ENCODE data around the gene ZSCAN29.
"Not testable (repeated sequence)": the region's sequence is repeated elsewhere in the genome, so short reads cannot be mapped to it uniquely, and the experiment has no call there.

ZSCAN29 gene

DNA sequence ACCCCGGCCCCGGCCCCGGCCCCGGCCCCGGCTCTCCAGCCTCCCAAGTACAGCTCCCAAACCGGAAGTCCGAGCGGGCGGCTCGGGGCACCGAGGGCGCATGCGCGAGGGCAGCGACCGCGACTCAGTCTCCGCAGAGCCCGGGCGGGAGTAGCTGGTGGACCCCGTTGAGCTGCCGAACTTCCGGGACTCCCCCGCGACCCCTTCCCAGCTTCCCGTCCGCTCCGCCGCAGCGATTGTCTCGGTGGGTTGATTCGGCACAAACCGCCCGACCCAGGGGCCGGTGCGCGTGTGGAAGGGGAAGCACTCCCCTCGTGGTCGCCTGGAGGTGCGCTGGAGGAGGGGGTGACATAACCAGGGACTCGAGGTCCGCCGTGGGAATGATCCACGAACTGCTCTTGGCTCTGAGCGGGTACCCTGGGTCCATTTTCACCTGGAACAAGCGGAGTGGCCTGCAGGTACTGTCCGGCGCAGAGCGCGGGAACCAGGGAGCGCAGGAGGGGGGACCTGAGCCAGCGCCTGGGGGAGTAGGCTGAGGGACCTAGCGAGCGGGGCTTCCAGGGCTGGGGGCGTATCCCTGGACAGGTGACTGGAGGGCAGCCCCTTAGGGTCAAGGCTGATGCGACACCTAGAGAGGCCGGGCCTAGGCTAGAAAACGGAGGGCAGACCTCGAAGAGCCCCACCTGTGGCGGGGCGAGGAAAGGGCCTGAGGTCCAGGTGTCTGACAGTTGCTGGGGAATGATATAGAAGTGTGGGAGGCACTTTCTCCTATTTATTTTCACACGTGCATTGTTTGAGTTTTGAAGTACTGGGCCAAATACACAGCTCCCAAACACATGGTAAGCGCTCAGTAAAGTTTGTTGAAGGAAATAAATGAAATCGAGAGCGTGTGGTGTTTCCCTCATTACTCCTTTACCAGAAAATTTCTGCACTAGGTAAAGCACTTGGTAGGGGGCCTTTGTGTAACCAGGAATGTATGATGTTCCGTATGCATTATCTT lies at the start of gene ZSCAN29, which contains the start of gene TUBGCP4:
ZSCAN29 (minus strand) TSS at position 69 of the 1,000 bp plus-strand sequence. CDS start 1,130 bp downstream, outside the sequence.
TUBGCP4 (plus strand) TSS at position 127 of the 1,000 bp plus-strand sequence; CDS start at position 381, 254 bp downstream.
- peak; percentile 77 for DNase-seq

DNA sequence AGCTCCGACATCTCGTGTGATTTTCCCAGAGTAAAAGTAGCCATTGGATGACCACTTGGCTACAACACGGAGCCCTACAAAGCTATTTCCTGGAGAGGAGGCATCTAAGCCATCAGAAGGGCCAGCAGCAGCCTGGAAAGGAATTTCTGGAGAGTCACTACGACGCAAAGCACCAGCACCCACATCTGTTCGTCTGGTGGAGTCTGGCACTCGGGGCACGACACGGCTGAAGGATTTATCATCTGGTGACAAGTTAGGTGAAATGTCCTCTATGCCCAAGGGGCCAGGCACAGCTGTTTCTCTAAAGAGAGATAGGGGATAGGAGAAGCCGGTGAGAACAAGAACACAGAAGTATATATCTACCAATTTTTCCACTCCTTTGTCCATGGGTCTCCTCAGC lies 49.6 kb upstream of the ZSCAN29 start:
- no peak for DNase-seq

DNA sequence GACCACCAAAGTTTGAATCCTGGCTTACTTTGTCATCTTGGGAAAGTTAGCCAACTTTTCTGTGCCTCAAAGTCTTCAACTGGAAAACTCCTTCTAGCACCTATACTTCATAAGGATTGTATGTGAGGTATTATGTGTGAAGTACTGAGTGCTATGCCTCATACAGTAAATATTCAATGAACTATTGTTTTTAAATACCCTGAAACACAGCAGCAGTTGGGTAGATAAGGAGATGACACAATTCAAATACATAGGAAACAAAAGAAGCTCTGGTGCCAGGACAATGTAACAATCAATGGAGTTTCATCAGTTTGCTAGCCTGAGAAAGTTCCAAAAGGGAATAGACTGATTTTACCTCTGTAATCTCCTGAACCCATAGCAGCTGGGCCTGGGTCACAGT lies 43.4 kb upstream of the ZSCAN29 start:
- no peak for DNase-seq

DNA sequence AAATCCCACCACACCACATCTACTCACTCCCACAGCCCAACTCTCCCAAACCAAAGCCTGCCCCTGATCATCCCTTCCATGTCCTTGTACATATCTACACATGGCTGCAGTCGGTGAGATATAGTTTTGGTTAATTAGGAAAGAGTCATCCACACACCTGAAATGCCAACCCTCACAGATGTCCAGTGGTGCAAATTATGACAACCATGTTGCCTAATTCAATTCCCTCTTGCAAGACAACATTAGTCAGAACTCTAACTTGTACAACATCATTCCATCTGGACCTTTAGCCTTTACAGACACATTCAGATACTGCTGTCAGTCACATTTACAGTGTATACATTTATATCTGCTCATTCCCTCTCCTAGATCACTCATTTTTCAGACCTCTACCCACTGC lies 41.3 kb upstream of the ZSCAN29 start:
- DNase-seq, result no peak

DNA sequence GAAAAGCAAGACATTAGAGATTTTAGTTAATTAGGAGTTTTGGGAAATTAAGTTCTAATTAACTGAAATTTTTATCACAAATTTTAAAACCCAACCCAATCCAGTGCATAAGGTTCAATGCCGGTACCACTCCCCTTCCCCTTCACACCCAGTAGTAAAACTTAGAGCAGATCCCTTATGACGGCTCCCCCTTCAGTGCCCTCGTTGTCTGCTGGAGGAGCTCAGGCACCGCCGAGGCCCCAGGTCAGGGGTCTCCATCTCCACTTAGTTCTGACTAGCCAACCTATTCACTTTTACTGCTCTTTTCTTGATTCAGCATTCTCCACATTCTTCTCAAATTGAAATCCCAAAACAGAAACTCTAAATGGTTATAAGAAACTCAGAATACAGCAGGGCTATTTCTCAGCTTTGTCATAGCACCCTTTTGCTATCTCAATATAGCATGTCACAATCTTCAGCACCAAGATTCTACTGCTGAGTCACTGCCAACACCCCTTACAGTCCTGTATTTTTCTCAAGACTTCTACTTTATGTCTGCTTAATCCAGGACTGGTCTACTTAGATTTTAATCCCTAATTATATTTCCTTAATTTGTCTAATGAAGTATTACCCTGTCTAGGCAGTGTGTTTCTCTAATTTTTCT lies 39.9 kb upstream of the ZSCAN29 start:
- DNase-seq, result no peak

DNA sequence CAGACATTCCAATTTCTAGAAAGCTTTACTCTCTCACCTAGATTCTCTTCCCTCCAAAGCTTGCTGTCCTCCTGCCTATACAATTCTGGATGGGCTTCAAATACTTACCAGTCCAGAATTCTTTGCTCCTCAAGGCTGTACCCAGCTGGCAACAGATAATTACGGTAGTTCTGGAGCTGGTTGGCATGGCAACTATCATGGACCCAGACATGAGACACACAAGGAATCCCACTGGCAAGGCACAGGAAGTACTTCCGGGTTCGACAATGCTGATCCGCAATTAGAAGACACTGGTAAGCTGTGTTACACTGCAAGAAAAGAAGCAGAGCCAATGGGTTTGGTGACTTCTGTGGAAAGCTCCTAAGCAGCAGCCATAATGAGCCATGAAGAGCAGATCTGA lies 37.9 kb upstream of the ZSCAN29 start:
- no peak for DNase-seq

DNA sequence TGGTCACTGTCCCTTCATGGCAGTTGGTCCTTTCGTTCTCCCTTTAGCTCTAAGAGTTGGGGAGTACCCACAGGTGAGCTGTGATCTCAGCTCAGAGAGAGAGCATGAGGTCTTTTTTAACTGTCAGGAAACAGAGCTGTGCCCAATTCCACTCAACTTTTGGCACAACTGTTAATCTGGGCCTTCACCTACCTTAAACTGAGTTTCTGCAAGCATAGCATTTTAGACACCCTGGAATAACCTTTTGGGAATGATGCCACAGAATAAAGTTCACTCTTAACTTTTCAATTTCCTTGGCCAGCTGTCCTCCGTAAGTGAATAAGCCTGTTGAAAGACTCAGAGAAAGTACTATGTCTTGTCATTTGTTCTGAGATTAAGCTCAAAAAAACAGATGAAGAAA lies 36.0 kb upstream of the ZSCAN29 start:
- DNase-seq, result no peak

DNA sequence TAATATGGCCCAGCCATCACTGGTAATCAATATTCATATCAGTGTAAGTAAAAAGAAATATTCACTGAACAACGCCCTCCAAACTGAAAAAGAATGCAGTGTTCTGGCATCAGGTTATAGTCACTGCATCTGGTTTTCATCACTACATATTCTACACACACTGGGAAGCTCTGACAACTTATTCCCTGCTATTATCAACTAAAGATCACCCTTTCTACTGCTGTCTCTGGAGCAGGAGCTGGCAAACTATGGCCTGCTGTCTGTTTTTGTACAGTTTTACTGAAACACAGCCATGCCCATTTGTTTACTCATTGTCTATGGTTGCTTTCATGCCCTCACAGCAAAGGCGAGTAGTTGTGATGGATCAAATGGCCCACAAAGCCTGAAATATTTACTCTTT lies 35.3 kb upstream of the ZSCAN29 start:
- DNase-seq, result no peak

DNA sequence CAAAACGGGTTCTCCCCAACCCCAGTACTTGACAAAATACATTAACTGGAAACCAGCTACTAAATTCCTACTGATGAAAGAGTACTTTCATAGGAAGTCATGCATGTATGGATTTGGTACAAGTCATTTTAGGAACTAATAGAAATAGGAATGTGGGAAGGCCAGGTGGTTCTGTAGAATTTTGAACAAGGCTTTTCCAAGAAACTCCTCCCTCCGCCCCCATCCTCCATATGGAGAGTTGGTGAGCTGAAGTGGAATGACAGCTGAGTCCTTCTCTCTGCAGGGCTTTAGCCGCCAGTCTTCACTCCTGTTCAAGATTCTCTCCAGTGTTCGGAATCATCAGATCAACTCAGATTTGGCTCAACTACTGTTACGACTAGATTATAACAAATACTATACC lies 33.3 kb upstream of the ZSCAN29 start:
- no peak for DNase-seq

DNA sequence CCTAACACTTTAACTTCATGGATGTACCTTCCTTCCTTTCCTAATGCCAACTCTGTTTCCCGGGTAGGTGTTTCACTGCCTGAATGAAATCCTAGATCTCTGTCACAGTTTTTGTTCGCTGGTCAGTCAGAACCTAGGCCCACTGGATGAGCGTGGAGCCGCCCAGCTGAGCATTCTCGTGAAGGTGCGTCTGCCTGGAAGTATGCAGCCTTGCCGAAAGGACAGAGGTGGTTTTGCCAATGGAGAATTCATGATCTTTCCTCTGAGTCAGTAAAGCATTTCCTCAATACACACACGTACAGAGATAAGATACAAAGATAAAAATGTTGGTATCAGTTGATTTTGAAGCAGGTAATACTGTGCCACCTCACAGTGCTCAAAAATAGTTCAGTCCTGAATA lies 32.8 kb upstream of the ZSCAN29 start:
- no peak for DNase-seq

DNA sequence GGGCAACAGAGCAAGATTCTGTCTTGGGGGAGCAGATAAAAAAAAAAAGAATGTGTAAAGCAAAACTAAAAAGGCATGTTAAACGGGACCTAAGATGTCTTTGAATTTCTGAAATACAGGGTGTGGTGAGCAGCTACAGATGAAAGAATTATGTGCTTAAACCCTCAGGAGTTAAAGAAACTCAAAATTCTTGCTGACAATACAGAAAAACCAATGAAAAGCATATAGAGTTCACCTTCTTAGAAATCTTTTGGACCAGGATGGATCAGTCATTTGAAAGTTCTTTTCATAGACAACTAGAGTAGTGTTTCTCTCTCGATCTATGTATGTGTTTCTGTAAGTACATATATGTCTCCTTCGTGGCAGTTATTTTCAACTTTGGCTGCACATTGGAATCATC lies 31.4 kb upstream of the ZSCAN29 start:
- no peak for DNase-seq

DNA sequence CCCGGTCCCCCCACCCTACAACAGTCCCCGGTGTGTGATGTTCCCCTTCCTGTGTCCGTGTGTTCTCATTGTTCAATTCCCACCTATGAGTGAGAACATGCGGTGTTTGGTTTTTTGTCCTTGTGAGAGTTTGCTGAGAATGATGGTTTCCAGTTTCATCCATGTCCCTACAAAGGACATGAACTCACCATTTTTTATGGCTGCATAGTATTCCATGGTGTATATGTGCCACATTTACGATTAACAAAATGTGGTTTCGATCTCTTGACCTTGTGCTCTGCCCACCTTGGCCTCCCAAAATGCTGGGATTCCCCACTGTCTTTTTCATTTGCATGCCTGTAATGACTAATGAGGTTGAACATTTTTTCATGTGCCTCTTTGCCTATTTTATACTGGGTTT lies 22.7 kb upstream of the ZSCAN29 start:
- not testable (repeated sequence) for DNase-seq

DNA sequence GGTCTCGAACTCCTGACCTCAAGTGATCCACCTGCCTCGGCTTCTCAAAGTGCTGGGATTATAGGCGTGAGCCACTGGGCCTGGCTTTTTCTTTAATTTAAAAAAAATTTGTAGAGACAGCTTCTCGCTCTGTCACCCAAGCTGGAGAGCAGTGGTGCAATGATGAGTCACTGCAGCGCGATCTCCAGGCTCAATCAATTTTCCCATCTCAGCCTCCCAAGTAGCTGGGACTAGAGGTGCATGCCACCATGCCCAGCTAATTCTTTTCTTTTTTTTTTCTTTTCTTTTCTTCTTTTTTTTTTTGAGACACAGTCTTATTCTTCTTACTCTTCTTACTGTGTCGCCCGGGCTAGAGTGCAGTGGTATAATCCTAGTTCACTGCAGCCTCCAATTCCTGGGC lies 19.9 kb upstream of the ZSCAN29 start:
- no peak for DNase-seq

DNA sequence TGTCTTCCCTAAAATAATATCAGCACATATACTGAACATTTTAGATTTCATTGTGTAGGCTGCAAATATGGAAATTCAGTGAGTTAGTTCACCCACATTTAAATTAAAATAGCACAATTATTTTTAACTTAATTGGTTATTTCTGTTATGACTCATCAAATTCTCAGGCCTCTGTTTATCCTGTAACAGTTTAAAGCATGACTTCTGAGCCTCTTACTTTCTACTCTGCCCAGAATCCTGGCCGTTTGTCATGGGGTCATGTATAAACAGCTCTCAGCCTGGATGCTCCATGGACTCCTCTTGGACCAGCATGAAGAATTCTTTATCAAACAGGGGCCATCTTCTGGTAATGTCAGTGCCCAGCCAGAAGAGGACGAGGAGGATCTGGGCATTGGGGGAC lies 12.2 kb upstream of the ZSCAN29 start:
- DNase-seq, result no peak

DNA sequence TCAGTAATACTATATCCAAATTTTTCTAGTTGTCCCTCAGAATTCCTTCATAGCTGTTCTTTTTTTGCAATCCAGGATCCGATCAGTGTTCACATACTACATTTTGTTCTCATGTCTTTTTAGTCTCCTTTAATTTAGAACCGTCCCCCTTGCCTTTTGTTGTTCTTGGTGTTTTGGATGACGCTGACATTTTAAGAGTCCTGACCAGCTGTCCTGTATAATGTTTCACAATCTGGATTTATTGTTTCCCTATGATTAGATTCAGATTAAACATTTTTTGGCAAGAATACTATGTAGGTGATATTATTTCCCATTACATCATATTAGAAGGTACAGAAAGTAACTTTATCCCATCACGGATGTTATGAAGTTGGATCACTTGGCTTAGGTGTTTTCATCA lies 11.5 kb upstream of the ZSCAN29 start:
- DNase-seq, result no peak

DNA sequence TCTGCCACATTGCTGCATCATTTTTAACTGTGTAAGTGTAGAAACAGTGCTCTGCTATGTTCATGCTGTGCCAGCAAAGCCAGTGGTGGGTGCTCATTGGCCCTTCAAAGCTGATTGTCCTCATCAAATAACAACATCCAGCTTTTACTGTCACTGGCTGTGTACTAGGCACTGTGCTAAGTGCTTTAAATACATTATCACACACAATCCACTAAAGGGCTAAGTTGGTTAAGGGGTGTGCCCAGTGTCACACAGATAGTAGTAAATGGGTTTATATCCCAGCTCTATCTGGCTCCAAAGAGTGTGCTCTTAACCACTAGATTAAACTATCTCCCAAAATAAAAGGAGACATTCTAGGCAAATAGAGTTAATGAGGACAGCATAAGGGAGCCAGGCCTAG lies 7.8 kb upstream of the ZSCAN29 start:
- no peak for DNase-seq

DNA sequence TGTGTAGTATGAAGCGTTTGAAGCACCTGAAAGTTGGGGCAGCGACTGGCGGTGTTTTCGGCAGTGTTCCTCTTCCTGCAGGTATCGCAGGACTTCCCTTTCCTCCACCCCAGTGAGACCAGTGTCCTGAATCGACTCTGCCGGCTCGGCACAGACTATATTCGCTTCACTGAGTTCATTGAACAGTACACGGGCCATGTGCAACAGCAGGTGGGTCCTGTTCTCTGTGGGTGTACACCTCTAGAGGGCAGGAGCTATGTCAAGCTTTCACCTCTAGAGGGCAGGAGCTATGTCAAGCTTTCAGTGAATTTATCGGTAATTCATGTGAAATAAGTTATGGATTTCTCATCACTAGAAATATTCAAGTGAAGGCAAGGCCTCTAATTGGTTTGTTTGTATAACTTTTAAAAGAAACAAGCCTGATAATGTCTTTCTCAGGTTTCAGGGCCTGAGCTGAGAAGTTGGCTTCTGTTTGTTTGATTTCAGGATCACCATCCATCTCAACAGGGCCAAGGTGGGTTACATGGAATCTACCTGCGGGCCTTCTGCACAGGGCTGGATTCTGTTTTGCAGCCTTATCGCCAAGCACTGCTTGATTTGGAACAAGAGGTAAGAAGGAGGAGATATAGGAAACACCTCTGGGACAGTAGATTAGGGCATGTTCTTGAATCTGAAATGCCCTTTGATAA lies 5.3 kb upstream of the ZSCAN29 start:
- DNase-seq, result peak; percentile 55

DNA sequence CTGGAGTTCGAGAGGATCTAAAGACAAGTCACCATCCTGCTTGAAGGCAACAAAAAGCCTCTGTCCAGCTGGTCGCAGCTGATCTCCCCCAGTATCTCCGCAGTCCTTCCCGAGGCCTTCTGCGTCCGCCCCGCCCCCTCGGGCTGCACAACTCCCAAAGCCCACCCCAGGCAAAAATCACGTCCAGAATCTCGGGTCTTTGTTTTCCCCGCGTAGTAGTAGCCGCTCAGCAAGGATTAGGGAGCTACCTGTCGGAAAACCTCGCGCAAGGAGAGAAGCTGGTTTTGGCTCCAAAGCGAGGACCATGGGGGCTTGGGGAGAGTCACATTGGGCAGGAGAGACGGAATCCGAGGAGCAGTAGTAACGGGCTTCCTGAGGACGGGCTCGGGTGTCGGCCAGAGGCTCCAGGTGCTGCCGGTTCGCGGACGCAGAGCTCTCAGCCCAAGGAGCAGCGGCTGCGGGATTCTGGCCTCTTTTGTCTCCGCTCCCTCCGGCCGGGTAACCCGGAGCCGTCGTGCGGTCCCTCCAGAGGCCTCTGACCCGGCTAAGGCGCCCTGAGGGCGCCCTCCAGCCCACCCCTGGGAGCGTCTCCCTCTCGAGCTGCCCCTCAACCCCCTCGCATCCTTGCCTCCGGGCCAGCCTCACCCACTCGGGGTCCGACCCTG lies 401 bp downstream of the ZSCAN29 start:
- DNase-seq, result no peak

DNA sequence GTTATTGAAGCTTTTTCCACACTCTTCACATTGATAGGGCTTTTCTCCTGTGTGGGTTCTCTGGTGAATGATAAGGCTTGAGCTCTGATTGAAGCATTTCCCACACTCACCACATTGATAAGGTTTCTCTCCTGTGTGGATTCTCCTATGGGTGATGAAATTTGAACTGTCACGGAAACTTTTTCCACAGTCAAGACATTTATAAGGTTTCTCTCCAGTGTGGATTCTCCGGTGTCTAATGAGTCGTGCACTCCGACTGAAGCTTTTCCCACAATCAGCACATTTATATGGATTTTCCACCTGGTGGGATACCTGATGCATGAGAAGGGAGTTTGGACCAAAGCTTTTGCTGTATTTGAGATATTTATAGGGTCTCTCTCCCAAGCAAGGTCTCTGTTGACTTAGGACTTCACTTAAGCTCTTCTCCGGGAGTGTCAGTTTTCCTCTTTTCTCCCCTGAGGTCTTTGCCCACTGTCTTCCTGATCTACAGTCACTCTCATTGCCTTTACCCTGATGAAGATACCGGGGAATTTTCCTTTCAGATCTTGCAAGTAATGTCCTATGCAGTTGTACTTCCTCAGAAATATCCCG lies 9.4 kb downstream of the ZSCAN29 start:
- DNase-seq, result no peak

DNA sequence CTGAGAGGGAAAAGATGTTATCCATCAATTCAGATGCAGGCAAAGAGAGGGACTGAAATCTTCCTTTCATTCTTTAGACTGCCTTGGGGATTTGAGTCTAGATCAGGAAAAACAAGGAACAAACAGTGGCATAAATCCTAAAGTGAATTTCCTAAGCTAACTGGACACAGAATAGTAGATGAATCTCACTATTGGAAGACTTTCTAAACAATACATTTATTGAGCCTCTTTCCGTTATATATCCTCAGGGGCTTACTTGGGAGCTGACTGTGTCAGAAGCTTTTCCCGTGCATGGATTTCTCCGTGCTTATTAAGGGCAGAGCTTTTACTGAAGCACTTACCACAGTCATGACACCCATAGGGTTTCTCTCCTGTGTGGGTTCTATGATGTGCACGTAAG lies 10.0 kb downstream of the ZSCAN29 start:
- no peak for DNase-seq

DNA sequence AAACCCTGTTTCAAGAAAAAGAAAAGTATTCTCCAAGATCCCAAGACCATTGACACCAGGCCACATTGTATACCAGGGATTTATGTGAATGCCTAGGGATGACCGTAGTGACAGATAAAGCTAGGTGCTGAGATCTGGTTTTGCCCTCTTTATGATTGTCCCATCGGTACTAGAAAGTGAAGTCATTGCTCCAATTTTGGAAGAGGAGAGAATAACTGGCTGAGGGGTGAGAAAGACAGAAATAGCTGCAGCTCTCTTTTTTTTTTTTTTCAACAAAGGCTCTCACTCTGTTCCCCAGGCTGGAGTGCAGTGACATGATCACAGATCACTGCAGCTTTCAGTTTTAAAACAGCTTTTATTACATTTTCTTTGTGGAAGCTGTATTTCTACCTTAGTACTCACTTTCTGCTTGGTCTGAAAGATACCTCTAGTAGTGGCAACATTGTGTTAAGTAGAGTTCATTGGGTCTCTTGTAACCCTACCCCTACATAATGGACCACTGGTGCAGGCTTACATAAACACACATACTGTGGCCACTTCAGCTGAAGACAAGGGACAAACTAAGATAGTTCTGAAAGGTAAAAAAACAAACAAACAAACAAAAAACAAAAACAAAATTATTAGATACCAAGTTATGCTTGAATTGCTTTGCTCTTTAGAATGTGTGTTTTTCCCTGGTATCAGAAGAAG lies 18.0 kb downstream of the ZSCAN29 start:
- DNase-seq, result no peak

DNA sequence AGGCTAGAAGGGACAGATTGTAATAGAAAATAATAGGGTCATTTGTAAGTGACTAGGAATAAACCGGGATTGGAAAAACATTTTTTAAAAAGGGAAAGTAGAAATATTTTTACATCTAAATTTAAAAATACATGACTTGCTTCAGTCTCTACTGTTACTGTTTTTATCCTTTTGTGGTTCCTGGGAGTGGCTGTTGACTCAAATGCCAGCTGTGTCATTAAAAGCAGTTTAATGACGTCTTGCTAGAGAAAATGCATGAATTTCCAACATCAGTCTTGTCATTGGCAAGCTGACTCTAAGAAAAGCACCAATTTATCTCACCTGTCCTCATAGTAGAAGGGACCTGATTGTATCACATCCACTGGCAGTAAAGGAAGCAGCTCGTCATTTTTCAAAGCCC lies 23.7 kb downstream of the ZSCAN29 start:
- no peak for DNase-seq

Measured in CD4-positive, alpha-beta T cell treated with Interleukin-10 for 1 hour (primary cell).